Activated CD4-positive, CD25-positive, alpha-beta regulatory T cell treated with anti-CD3 and anti-CD28 coated beads, Interleukin-2, amount 50 U/mL, for 24 hours (primary cell): Measurements from ENCODE around the gene STK17A.
A peak's percentile ranks its signal among the peaks of the same experiment; 100 is the strongest.

Experiments
- ATAC-seq, 2 donors: fragments of 150-1000 bp; cut with Tn5 transposase; one replicate each; pipeline ENCODE4 v1.10.0; 2021; ENCODE audit warnings: mild to moderate bottlenecking in 1 of 2, moderate library complexity in 1 of 2

The STK17A gene

DNA sequence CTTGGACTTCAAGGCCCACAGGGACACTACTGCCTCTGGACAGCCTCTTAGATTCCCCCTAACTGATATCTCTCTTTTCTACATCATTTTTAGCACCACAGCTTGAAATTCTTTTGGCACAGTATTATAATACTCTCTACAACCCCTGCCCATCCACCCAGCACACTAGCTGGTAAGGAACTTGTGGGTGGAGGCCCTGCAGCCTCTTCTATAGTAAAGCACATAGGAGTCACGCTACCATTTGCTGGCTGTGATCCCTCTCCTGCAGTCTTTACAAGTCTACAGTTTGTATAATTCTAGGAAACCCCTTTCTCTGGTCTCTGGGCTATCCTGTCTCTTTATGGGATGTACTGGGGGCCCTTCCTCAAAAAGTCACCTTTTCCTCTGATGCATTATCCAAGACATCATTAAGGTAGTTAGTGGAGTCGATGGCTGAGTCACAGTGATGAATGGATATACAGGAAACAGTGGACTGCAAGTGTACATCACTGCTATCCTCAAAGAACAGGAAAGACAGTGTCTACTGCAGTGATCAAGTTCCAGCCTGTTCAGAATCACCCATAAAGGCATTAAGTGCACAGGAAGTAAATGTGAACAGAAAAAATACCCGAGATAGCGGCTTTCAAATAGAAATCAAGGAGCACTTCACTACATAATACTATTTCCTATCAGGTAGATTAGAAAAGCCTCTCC, 54.4 kb downstream of the STK17A start:
- ATAC-seq, result peak; percentile 48 to 66

DNA sequence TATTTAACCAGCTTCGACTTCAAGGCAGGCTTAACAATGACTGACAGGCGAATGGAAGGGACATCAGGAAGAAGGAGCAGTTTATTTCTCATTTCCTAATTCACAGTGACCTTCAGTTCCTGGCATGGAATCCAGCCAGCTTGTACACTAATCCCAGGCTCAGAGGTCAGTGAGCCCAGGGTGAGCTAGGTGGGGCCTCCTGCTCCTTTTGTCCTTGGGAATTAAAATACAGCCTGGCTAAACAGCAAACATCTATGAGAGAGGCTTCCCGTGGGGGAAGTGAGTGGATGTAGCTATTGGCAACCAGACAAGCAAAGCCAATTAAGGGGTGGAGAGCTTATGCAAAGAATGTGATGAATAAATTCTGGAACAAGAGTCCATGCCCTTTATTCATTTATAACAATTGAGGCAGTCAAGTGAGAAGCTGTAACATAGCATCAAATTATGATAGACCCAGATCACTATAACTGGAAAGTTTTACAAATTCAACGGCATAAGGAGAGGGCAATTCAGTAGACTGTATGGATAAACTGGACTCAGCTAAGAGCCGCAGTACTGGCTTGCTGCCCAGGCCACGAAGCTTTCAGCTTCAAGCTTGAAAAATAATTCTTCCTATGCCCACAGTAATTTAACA, 57.1 kb downstream of the STK17A start:
- no peak for ATAC-seq

DNA sequence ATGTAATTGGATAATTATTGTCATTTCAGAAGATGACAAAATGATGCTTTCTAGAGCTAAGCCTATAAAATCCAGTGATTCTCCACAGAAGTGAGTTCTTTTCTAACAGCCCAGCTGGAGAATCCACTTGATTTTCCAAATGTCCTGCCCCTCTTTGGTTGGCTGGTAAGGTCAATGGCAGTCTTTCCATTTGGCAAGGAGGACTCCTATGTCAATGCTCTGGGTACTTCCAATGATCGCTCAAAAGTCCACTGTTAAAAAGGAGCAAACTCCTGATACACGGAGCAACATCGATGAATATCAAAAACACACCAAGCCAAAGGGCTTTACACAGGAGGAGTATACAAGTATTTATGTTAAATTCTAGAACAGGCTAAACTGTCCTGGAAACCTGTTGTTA, 57.8 kb downstream of the STK17A start:
- ATAC-seq, result no peak

DNA sequence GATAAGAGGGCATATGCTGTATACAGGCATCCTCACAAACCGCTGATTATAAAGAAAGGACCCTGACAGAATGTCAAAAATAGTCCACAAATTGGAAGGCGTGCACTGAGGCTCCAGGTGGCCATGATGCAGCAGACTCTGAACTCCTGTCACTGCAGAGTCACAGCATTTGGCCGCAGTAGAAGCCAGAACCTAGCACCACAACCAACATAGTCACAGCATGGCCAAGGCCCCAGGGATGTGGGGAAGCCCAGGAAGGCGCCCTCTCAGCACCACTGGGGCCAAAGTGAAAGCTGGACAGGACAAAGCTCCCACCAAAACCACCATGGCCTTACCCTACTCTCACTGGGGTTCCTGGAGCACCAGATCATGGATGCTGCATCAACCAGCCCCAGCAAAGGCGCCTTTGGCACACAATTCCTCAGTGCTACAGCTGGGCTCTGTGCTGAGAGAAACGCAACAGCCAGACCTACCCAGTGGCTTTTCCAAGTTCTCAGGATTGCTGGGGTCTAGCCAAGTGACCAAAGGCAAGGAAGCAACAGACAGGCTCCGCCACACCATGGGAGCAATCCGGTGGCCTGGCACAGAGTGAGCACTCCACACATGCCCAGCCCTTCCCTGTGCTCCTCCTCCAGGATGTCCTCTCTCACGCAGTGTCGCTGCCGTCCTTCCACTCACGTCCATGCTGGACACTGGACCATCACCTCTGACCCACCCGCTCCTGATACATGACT, 60.2 kb downstream of the STK17A start:
- ATAC-seq, result no peak

DNA sequence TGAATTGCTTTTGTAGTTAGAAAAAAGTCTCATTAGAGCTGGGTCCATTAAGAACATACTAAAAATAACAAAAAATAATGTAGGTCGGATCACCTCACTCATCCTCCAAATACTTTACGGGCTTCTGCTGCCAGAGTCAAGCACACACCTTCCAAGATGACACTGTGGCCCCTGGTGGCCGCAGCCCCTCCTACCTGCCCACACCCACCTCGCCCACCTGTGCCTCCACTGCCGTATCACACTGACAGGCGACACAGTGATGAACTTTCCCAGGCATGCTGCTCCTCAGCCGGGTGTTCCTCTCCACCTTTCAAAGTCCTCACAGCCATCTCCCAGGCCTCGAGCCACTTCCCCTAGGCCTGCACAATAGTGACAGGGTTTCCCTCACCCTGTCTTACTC, 60.9 kb downstream of the STK17A start:
- no peak for ATAC-seq

DNA sequence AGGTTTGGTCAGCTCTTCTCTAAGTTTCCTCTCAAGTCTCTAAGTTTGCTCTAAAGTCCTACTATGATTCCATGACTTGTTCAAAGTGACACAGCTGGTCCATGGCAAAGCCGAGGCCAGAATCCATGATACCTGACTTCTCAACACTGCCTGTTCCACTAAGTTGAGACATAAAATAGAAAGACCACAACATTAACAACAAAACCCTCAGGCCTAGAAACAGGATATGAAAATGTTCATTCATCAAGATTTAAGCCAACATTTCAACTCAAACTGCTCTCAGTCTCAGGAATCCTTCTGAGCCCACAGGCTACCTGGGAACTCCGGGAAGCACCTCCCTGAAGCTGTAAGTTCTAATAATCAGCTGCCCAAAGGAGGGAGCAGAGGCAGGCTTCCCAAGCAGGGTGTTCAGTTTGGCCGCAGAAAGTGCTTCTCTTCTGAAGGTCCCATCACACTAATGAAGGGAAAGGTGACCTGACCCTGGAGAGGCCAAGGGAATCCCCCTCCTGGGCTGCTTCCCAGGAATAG, 62.9 kb downstream of the STK17A start:
- no peak for ATAC-seq

DNA sequence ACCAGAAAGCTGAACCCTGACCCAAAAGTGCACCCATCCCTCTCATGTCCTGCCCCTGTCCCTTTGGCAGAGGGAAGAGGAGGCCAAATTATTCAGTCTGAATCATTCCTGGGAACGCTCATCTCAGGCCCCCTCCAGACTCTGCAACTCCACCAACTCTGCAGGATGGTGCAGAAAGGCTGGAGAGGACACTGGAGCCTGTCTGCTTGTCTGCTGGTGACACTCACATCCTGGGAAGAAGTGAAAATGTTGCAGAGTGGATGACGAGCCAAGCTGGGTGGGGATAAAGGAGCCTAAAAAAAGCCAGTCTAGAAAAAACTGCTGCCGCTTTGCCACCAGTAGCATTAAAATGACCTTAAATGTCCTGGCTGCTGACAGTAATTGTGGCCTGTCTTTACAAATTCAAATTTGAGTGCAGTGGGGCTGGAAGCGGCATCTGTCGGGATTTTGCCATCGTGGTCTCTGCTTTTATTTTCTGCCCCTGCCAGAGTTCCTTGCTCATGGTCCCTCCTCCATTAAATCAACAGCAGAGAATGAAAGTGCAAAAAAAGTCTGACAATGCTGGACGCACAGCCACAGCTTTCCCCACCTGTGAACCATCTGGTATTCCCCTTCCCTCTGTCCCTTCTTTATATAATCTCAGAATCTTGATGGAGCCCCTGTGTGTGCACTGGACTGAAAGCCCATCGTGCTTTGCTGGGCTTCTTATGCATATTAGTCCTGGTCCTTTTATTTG, 63.9 kb downstream of the STK17A start:
- ATAC-seq, result no peak

DNA sequence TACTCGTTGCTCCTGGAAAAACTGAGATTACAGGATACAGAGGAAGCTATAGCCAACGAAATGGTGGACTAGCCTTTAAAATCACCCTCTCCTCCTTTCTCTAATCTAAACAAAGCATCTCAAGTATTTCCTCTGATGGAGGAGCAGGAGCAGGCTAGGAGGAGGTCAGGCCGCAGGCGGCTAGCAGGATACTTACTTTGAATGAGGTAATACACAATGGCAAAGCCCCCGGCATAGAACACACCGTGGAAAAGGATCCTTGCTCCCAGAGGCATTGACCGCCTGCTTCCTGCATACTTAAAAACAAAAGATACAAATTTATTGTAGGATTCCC, 64.4 kb downstream of the STK17A start:
- ATAC-seq, result no peak

DNA sequence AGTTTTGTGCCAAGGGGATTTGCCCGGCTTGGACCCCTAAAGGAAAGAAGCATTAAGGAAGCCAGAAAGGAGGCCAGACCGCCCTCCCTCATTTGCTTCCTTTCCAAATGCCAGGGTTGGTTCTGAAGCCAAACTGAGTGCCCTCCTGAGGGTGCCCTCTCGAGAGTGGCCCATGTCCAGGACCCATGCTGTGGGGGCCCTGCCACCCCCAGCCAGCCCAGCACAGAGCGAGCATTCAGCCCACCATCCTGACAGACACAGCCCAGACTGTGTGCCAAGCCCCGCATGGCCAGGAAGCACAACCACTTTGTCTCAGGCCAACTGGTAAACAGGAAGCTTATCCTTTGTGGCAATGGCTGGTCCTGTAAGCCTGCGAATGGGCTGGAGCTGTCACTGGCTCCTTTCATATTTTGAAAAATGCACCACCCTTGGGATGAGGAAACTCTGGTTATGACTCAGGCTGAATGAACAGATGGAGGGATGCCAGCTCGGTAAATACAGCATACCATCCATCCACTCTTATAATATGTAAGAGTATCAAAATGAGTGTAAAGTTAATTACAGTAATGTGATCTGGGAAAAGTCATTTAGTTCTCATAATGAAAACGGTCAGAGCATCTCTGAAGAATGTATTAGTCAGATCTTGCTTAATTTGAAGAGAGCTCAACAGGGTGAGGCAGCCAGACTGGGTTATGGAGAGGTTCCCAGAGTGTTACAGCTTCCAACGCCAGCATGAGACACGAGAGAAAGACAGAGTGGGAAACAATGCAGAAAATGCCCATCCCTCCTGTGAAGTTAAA, 65.0 kb downstream of the STK17A start:
- peak; percentile 75 to 76 for ATAC-seq

DNA sequence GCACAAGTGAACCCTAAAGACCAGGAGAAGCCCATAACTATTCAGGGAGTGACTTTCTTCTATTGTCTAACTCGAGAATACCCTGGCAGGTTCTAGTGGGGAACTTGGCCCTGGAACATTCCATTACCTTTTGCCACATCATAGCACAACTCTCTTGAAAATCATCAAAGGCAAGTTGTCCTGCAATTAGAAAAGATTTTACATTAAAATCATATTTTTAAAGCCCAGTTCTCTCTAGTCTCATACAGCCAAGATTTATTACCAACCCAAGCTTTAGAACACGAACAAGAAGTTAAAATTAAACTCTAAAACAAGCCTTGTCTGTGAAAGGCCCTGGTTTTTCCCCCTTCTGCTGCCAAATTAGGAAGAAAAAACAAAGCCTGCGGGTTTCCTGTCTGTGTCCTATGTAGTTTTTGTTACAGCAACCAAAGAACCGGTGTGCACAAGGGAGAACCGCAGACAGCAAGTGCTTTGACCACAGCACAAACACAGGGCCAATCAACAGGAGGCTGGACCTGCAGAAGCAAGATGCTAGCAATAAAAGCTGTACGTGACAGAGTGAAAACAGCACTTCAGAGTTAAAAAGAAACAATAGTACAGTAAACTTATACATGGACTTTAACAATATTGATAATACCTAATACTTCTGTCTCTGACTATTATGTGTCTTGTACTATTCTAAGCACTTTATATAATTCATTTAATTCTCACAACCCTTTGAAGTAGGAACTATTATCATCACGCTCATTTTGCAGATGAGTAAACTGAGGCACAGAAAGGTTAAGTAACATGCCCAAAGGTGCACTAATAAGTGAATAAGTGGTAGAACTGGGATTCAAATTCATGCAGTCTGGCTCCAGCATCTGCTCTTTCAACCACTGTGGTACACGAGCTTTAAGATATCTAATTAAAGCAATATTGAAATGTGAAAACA, 65.8 kb downstream of the STK17A start:
- peak; percentile 18 to 36 for ATAC-seq

DNA sequence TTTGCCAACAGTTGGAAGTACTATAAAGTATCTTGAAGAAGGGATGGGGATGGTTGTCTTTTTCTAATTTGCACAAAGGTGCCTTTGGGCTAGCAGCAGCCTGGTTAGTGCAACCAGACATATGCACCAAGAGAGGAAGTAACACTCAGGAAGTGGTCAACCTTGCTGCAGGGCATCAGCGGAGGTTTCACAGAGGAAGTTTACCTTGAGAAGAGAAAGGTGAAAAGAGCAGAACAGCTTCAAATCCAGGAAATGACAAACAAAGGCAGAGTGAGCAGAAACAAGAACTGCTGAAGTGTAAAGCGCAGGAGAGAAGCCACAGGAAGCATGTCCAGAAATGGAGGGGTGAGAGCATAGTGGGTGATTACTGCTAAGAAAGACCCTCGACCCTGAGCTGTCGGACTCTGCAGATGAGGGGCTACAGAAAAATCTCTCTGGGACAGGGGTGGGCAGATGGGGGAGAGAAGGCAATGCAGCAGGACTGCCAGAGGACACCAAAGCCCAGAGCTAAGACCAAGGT, 66.9 kb downstream of the STK17A start:
- ATAC-seq, result peak; percentile 56 to 57

DNA sequence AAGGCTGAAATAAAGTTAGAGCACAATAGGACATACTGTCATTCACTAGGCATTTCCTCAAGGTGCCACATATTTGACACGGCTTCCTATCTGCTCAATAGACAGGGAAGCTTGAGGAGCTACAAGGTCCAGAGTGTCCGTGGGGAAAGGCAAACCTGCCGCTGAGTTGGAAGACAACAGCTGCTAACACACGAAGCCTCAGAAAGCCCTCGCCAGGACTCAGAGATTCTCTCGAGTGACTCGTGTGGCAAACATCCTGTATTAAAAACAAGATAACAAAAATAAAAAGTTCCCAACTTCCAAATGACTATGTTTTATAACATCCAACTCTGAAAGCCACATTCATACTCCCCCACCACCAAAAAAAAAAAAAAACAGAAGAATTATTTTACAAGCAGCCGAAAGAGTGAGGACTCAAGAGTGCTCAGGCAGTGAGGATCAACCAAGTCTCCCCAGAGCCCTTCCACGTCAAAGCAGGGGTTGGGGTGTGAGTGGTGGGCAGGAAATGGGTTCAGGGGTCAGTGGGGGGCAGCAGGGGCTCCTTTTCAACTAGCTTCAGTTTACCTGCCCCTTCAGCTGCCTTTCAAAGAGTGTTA, 67.6 kb downstream of the STK17A start:
- ATAC-seq, result no peak

DNA sequence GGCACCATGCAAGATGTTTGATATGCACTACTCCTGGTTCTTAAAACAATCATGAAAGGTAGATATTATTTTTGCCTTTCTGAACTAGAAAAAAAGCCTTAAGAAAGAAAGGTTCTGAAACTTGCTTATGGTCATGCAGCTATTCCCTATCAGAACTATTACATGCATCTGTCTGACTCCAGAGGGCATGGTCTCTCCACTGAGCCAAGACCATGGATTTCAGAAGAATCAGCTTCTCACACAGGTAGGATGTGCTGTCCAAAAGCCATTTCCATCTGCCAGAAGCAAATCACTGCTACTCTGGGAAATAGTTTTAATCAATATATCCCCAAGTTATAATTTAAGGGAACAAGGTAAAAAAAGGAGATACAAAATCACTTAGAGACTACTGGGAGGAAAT, 69.5 kb downstream of the STK17A start:
- ATAC-seq, result no peak

DNA sequence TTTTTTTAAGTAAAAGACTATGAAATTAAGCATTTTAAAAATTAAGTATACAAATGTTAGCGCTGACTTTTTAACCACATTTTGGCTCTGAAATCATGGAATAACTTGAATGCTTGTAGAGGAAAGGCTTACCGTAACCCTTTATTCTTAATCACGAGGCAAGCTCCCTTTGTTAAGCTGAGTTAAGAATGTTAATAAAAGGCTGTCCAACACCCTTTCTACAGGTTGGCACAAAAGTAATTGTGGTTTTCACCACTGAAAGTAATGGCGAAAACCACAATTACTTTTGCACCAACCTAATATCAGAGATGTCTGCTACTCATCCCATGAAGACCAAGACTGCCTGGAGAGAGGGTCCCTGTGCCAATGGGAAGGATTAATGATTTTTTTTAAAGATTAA, 70.6 kb downstream of the STK17A start:
- ATAC-seq, result no peak

DNA sequence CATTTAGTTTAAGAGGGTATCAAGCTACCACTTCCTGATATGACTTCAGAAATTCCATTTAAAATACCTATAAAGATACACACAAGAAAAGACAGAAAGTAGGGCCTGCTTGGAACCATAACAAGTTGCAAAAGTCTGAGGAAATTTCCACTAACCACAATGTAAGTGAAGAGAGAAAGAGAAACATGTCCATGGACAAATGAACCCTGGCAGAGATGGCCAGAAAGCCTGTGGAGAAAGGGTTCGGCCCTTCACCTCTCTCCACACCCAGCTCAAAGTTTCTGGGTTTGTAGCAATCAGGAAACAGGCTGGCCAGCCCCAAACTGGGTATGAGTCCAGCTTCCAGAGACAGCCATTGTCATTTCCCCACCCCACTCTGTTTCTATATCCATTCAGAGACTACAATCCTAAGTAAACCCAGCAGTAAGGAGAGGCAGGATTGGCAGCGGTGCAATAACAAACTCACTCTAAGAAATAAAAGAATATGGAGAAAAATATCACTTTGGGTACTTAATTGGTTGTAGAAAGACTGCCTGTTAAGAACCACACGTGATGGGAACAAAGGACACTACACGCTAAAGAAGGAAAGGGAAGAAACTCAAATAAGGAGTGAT, 71.1 kb downstream of the STK17A start:
- no peak for ATAC-seq

DNA sequence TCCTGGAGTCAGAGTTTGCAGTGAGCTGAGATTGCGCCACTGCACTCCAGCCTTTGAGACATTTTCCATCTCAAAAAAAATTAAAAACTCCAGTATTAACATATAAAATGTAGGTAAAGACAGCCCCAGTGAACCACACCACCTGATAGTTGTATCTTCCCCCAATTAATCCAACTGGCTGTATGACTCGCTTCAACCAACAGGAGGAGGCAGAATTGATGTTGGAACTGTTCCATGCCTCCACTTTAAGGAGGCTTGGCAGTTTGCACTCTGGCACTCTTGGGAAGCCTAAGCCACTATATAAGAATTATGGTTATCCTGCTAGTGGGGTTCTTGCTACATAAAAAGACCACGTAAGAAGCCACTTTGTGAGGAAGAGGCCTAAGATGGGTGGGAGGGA, 72.7 kb downstream of the STK17A start:
- ATAC-seq, result no peak

DNA sequence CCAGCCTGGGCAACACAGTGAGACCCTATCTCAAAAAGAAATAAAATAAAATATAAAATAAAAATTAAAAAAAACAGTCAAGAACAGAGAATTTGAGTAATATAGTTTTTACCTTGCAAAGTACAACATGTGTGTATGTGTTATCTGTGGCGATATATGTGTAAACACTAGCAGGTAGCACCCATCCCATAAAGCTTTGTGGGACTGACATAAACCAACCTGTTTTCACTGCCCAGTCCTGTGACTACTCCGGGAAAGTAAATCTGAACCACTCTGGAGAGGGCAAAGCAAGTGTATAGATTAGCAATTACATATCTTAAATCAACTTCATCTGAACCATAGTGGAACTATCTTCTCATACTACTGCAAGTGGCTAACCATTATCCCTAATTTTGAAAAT, 74.1 kb downstream of the STK17A start:
- no peak for ATAC-seq

DNA sequence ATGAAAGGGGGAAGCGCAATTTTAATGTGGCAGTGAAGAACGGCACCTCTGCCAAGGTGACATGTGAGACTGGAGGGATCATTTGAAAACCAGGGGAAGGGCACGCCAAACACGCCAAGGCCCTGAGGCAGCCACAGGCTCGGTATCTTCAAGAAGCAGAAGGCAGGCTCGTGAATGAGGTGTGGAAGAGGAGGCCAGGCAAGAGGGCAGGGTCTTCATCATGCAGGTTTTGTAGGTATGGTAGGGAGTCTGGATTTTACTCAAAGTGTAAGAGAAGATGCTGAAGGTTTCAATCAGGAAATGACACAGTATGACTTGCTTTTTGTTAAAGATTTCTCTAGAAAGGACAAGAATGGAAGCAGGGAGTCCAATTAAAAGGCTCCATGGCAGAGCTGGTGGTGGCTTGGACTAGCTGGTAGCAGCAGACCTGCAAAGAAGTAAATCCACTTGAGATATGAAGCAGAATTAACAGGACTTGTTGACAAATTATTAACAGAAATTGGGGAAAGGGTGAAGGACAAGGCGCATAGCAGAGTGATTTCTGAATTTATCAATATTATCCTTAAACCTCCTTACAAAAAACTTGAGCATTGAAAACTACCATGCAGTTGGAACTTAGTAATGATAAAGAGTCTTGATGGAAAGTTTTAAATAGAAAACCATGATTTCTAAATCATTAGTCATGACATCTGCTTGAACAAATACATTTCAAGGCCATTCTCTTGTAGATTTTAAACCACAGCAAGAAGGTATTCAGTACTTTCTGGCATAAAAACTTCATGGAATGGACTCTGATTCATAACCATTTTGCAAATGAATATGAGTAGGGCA, 76.0 kb downstream of the STK17A start:
- peak; percentile 96 to 97 for ATAC-seq

DNA sequence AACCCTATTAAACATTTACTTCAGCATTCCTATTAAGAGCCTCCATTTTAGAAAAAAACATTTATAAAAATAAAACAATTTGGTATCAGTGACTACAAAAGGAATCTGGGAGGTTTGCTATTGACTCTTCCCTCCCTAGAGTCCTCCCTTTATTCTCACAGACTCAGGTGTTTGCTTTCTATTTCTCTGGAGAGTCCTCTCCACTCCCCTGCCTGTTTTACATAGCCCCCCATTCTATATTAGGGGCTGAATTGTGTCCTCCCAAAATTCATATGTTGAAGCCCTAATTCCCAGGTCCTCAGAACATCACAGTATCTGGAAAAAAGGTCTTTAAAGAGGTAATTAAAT, 76.6 kb downstream of the STK17A start:
- no peak for ATAC-seq
